ENCODE data around the gene INPP5D. TPM values are rescaled to one million over a fixed set of nuclear protein-coding genes. Genes with fewer than 3 reads are reported as not detected.
"Not testable (repeated sequence)": the region's sequence is repeated elsewhere in the genome, so short reads cannot be mapped to it uniquely, and the experiment has no call there.

Gene INPP5D
- total and polyA plus RNA-seq, 4 experiments from 2014 or later, result 29.6 to 127 (median 121) TPM

DNA sequence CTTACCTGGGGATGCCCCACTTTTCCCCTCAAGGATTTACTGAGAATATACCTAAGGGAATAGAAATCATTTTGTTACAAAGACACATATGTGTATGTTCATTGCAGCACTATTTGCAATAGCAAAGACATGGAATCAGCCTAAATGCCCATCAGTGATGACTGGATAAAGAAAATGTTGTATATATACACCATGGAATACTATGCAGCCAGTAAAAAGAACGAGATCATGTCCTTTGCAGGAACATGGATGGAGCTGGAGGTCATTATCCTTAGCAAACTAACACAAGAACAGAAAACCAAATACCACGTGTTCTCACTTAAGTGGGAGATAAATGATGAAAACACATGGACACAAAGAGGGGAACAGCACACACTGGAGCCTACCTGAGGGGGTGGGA is 63.4 kb downstream of the INPP5D start:
- Mint-ChIP-seq H3K27ac (peak overlapping the region in 3 of 7 donors; percentile 38 to 60 (median 42)), H3K36me3 (peaks cover 47 to 76% of the 10 kb centered on the region in 2 donors), H3K4me1 (peaks cover 12 to 21% (median 19%) of the 10 kb centered on the region in 4 donors)
- H3K27me3 Mint-ChIP-seq; H3K27ac ChIP-seq (ENCODE audit: low read depth, low read length); CTCF ChIA-PET (ENCODE audit: partially characterized antibody); H3K27me3 ChIP-seq (ENCODE audit: insufficient read depth, low read length); POLR2A ChIA-PET (ENCODE audit: partially characterized antibody); H3K9me3 ChIP-seq (ENCODE audit: control insufficient read depth in 1 of 2, low read length in 2 of 2); intact Hi-C loops (cut with micrococcal nuclease); H3K4me3 Mint-ChIP-seq; H3K9me3 Mint-ChIP-seq; H3K4me3 ChIP-seq (ENCODE audit: low read length in 2 of 2); DNase-seq; H3K4me1 ChIP-seq (ENCODE audit: insufficient read depth, low read length): not testable (repeated sequence)
- peaks cover 56% of the 10 kb centered on the region for H3K36me3 ChIP-seq (ENCODE audit: insufficient read depth, low read length)

DNA sequence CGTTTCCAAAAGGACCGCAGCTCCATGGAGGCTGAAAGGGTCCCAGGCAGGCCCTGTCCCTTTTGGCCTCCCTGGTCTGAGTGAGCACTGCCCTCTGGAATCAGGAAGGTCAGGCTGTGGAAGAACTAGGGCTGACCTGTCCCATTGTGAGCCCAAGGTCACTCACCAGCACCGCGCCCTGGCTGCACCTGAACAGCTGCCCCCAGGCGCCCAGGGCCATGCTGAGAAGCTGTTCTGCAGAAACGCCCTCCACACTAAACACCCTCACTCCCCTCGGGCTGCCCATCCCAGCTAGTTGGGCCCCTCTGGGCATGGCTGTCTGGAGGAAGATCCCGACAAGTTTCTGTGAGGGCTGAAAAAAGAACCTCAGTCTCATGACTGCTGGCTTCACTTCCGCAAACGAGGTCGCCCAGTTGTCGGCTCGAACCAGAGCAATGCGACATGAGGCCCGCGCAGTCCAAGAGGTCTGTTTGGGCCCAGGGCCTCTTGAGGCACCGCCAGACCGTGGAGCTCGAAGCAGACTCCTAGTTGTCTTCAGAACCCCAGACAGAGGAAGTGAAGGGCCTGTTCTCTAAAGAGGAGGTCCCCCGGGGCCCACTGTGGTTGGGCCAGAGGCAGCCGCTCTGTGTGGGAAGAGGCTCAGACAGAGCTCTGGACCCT is 64.4 kb downstream of the INPP5D start:
- Mint-ChIP-seq H3K27ac (no peak overlapping the region), H3K27me3 (no peaks in the 10 kb centered on the region), H3K4me3 (no peak overlapping the region), H3K4me1 (peaks cover 6 to 15% (median 15%) of the 10 kb centered on the region in 4 donors), H3K36me3 (peaks cover 38 to 73% of the 10 kb centered on the region in 2 donors), H3K9me3 (no peaks in the 10 kb centered on the region)
- POLR2A ChIA-PET (ENCODE audit: partially characterized antibody), result no interaction called here
- H3K27me3 ChIP-seq (ENCODE audit: insufficient read depth, low read length), result no peaks in the 10 kb centered on the region
- intact Hi-C loops (cut with micrococcal nuclease), result no loop called here
- H3K27ac ChIP-seq (ENCODE audit: low read depth, low read length), result no peak overlapping the region
- H3K36me3 ChIP-seq (ENCODE audit: insufficient read depth, low read length), result peaks cover 61% of the 10 kb centered on the region
- H3K4me1 ChIP-seq (ENCODE audit: insufficient read depth, low read length), result peaks cover 5% of the 10 kb centered on the region
- CTCF ChIA-PET (ENCODE audit: partially characterized antibody), result no interaction called here
- H3K9me3 ChIP-seq (ENCODE audit: control insufficient read depth in 1 of 2, low read length in 2 of 2), result no peaks in the 10 kb centered on the region
- no peak overlapping the region for H3K4me3 ChIP-seq (ENCODE audit: low read length in 2 of 2)
- no peak for DNase-seq

DNA sequence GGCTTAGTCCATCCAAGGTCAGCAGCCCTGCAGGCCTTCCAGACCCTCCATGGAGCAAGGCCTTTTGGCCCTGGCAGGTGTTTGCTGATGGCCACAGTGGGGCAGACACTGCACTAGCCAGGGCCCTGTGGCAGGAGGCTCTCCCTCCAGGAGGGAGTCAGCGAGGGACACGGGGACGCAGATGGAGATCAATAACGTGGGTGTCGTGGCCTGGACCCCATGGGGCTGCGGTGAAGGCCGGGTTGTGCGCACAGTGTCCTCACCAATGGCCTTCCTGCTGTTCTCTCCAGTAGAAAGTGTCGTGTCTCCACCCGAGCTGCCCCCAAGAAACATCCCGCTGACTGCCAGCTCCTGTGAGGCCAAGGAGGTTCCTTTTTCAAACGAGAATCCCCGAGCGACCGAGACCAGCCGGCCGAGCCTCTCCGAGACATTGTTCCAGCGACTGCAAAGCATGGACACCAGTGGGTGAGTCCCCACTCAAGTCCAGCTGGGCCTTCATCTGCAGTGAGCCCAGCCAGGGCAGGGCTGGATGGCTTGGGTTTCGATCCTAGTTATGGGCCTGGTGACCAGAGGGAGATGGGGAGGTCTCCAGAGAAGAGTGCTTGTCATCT is 65.4 kb downstream of the INPP5D start:
- CTCF ChIA-PET (ENCODE audit: partially characterized antibody), result no interaction called here
- H3K36me3 Mint-ChIP-seq, result peaks cover 39 to 74% of the 10 kb centered on the region in 2 donors
- no peaks in the 10 kb centered on the region for H3K9me3 Mint-ChIP-seq
- intact Hi-C loops (cut with micrococcal nuclease), result no loop called here
- POLR2A ChIA-PET (ENCODE audit: partially characterized antibody), result no interaction called here
- no peak overlapping the region for H3K4me3 Mint-ChIP-seq
- peaks cover 8 to 21% (median 21%) of the 10 kb centered on the region in 4 donors for H3K4me1 Mint-ChIP-seq
- H3K9me3 ChIP-seq (ENCODE audit: control insufficient read depth in 1 of 2, low read length in 2 of 2), result no peaks in the 10 kb centered on the region
- H3K4me1 ChIP-seq (ENCODE audit: insufficient read depth, low read length), result peaks cover 12% of the 10 kb centered on the region
- DNase-seq, result no peak
- no peaks in the 10 kb centered on the region for H3K27me3 Mint-ChIP-seq
- peak overlapping the region in 1 of 7 donors; percentile 31 for H3K27ac Mint-ChIP-seq
- H3K27me3 ChIP-seq (ENCODE audit: insufficient read depth, low read length), result no peaks in the 10 kb centered on the region
- H3K36me3 ChIP-seq (ENCODE audit: insufficient read depth, low read length), result peaks cover 70% of the 10 kb centered on the region
- H3K4me3 ChIP-seq (ENCODE audit: low read length in 2 of 2), result no peak overlapping the region
- no peak overlapping the region for H3K27ac ChIP-seq (ENCODE audit: low read depth, low read length)

DNA sequence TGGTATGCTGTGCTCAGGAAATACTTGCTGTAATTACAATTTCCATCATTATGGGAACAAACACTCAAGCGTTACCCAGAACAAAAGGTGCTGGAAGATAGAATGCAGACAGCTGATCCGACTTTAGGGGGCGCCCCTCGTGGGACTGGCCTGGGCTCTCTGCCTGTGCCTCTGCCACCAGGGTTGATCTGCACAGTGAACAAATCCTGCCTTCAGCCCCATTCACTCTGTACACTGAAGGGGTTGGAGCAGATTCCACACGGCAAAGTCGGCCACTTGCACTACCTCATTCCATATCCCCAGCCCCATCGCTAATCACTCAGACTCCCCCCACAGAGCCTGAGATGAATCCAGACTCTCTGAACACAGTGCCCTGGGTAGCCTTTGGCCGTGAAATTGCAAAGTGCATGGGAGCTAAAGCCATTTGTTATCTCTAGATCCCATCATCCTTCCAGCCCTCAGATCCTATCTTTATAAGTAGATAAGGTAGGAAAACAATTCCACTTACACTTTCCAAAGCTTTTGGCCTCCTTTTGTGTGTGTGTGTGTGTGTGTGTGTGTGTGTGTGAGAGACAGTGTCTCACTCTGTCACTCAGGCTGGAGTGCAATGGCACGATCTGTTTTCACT is 69.3 kb downstream of the INPP5D start:
- no peak overlapping the region for H3K4me3 ChIP-seq (ENCODE audit: low read length in 2 of 2)
- Mint-ChIP-seq H3K4me3 (peak overlapping the region in 3 of 8 donors; percentile 29 to 47 (median 35)), H3K4me1 (peaks cover 6 to 46% (median 24%) of the 10 kb centered on the region in 4 donors), H3K27ac (peak overlapping the region in 6 of 7 donors; percentile 48 to 88 (median 67)), H3K27me3 (no peaks in the 10 kb centered on the region), H3K36me3 (peaks cover 51 to 84% of the 10 kb centered on the region in 2 donors), H3K9me3 (peaks cover 0 to 2% (median under 1%) of the 10 kb centered on the region in 8 donors)
- H3K36me3 ChIP-seq (ENCODE audit: insufficient read depth, low read length), result peaks cover 71% of the 10 kb centered on the region
- no peaks in the 10 kb centered on the region for H3K9me3 ChIP-seq (ENCODE audit: control insufficient read depth in 1 of 2, low read length in 2 of 2)
- H3K27ac ChIP-seq (ENCODE audit: low read depth, low read length), result no peak overlapping the region
- no peak for DNase-seq
- ChIA-PET CTCF (ENCODE audit: partially characterized antibody) (interaction anchor here (0.6 to 2.8 kb wide), 5 partner anchors 19 to 121 kb away, joined by 3 to 13 read pairs (median 4); partner anchors contain the start of gene ATG16L1), POLR2A (ENCODE audit: partially characterized antibody) (interaction anchor here (0.5 to 1.9 kb wide), 5 partner anchors 9 to 111 kb away, joined by 3 to 5 read pairs (median 3); partner anchors contain the start of gene INPP5D)
- H3K27me3 ChIP-seq (ENCODE audit: insufficient read depth, low read length), result no peaks in the 10 kb centered on the region
- intact Hi-C loops (cut with micrococcal nuclease), result no loop called here
- H3K4me1 ChIP-seq (ENCODE audit: insufficient read depth, low read length), result peaks cover 12% of the 10 kb centered on the region

DNA sequence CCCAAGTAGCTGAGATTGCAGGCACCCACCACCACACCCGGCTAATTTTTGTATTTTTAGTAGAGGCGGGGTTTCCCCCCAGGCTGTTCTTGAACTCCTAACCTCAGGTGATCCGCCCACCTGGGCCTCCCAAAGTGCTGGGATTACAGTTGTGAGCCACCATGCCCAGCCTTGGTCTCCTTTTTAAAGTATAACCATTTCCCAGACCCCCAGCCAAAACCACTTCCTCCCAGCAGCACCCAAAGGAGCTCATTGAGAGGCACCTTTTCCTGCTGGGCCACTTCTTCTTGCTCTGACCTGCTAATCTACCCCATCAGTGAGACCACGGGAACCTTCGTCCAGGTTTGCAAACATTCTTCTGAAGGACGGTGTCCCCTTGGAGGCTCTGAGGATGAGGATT is 69.9 kb downstream of the INPP5D start:
- Mint-ChIP-seq H3K36me3 (peaks cover 56 to 82% of the 10 kb centered on the region in 2 donors), H3K9me3 (peaks cover 0 to 5% (median 2%) of the 10 kb centered on the region in 8 donors)
- H3K4me3 ChIP-seq (ENCODE audit: low read length in 2 of 2), result no peak overlapping the region

DNA sequence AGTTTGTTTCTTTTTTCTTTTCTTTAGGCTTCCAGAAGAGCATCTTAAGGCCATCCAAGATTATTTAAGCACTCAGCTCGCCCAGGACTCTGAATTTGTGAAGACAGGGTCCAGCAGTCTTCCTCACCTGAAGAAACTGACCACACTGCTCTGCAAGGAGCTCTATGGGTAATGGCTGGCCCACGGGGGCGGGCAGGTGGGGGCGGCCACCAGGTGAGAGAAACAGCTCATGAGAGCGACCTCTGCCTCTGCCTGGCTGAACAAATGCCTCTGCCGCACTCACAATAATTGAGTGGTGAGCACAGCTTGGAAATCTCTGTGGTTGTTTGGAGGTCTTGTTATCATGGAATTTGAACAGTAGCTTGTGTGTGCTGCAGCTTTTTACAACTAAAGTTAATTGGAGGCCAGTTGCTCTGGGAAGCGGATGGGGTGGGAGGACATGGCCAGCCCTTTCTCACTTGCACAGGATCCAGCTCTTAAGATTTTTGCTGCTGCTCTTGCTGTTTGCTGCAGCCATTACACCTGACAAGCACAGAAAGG is 70.4 kb downstream of the INPP5D start:
- Histone ChIP-seq H3K27me3 (ENCODE audit: insufficient read depth, low read length) (no peaks in the 10 kb centered on the region), H3K36me3 (ENCODE audit: insufficient read depth, low read length) (peaks cover 69% of the 10 kb centered on the region), H3K4me3 (ENCODE audit: low read length in 2 of 2) (no peak overlapping the region), H3K9me3 (ENCODE audit: control insufficient read depth in 1 of 2, low read length in 2 of 2) (no peaks in the 10 kb centered on the region), H3K4me1 (ENCODE audit: insufficient read depth, low read length) (peaks cover 12% of the 10 kb centered on the region), H3K27ac (ENCODE audit: low read depth, low read length) (no peak overlapping the region)
- CTCF ChIA-PET (ENCODE audit: partially characterized antibody), result interaction anchor here (2.8 kb wide), 1 partner anchor 77 kb away, joined by 13 read pairs; no protein-coding TSS in a partner anchor
- Mint-ChIP-seq H3K36me3 (peaks cover 60 to 83% of the 10 kb centered on the region in 2 donors), H3K4me3 (peak overlapping the region in 2 of 8 donors; percentile 27 to 61), H3K27ac (peak overlapping the region in 6 of 7 donors; percentile 62 to 89 (median 76)), H3K4me1 (peaks cover 9 to 48% (median 24%) of the 10 kb centered on the region in 4 donors), H3K27me3 (no peaks in the 10 kb centered on the region), H3K9me3 (peaks cover 0 to 8% (median 2%) of the 10 kb centered on the region in 8 donors)
- intact Hi-C loops (cut with micrococcal nuclease), result no loop called here
- POLR2A ChIA-PET (ENCODE audit: partially characterized antibody), result interaction anchor here (1.2 to 1.9 kb wide), 3 partner anchors 12 to 110 kb away, joined by 3 to 5 read pairs (median 4); partner anchors contain the start of gene INPP5D
- DNase-seq, result no peak

More for the DNA sequence above, 69.9 kb downstream of the INPP5D start:
- peaks cover 12% of the 10 kb centered on the region for H3K4me1 ChIP-seq (ENCODE audit: insufficient read depth, low read length)
- Mint-ChIP-seq H3K27ac (peak overlapping the region; percentile 42 to 89 (median 67)), H3K4me1 (peaks cover 9 to 48% (median 24%) of the 10 kb centered on the region in 4 donors), H3K4me3 (peak overlapping the region in 3 of 8 donors; percentile 27 to 61 (median 27)), H3K27me3 (no peaks in the 10 kb centered on the region)
- DNase-seq, result no peak
- ChIA-PET POLR2A (ENCODE audit: partially characterized antibody) (interaction anchor here (0.7 to 1.9 kb wide), 4 partner anchors 9 to 110 kb away, joined by 3 to 5 read pairs (median 4); partner anchors contain the start of gene INPP5D), CTCF (ENCODE audit: partially characterized antibody) (interaction anchor here (0.7 to 2.8 kb wide), 3 partner anchors 33 to 121 kb away, joined by 3 to 13 read pairs (median 8); partner anchors contain the start of gene ATG16L1)
- intact Hi-C loops (cut with micrococcal nuclease), result no loop called here
- H3K9me3 ChIP-seq (ENCODE audit: control insufficient read depth in 1 of 2, low read length in 2 of 2), result no peaks in the 10 kb centered on the region
- no peak overlapping the region for H3K27ac ChIP-seq (ENCODE audit: low read depth, low read length)
- no peaks in the 10 kb centered on the region for H3K27me3 ChIP-seq (ENCODE audit: insufficient read depth, low read length)
- peaks cover 71% of the 10 kb centered on the region for H3K36me3 ChIP-seq (ENCODE audit: insufficient read depth, low read length)
